GM13976 (cell line): ENCODE data around the gene PEX12.
"Not testable (repeated sequence)": the region's sequence is repeated elsewhere in the genome, so short reads cannot be mapped to it uniquely, and the experiment has no call there.

Source experiments
- DNase-seq: peaks from one replicate; pipeline ENCODE4 v3.0.0; 2012; ENCODE audit warnings: low spot score
- CTCF ChIP-seq: IDR thresholded peaks from 2 replicates; pipeline ENCODE4 v1.5.1; 2012; ENCODE audit warnings: borderline replicate concordance, mild to moderate bottlenecking; ENCODE audit not compliant: insufficient read depth; ENCODE audit errors: extremely low read depth, missing control alignments, control extremely low read depth
- in situ Hi-C: fragments of 300-500 bp; cut with MboI; formaldehyde crosslinking; loops from one replicate; pipeline ENCODE4 v1.12.0; 2022; ENCODE audit warnings: low sequenced_read_pairs, mixed read lengths, inconsistent platforms; ENCODE audit not compliant: unreplicated experiment

PEX12 gene

GRCh38 chr17:35584061-35584460 is 5.7 kb upstream of the PEX12 start:
- DNase-seq, result no peak
- in situ Hi-C loops, result no loop called here
- no peak for TF ChIP-seq CTCF

DNA sequence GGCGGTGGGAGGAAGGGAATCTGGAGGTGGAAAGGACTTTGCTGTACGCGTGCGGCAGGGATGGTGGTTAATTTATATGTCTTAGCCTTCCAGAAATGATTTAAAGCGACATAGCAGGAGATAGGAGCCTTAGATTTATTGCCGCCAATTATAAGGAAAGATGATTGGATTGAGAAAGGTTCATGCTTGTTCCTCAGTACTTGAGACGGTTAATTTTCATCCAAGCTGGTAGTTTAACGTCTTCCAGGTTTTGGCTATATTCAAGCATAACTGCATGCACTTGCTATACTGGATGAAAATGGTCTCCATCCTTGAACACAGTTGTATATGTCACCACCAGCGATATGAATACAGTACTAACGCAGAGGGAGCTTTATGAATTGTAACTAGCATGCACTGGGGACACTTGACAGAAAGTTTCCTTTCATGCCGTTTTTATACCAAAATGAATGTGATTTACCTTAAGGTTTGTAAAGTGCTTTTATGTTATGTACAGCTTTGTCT is 610 bp upstream of the PEX12 start:
- no peak for TF ChIP-seq CTCF
- peak; percentile 25 for DNase-seq
- in situ Hi-C loops, result no loop called here

DNA sequence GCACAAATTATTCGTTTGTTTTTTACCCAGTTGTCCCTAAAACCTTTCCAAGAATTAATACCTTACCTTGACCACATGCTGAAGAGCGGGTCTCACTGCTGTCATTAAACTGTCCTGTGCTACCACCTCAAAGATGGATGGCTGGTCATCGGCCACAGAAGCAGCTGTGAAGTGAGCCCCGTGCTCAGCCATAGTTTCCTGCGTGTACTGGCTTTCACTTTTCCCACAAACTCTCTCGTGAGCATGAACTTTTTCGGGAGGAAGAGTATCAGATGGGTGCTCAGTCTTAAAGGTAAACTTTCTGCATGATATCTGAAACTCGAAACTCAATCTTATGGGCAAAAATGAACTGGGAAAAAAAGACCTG is 558 bp downstream of the PEX12 start:
- peak; percentile 18 for DNase-seq
- TF ChIP-seq CTCF, result no peak
- in situ Hi-C loops, result no loop called here

DNA sequence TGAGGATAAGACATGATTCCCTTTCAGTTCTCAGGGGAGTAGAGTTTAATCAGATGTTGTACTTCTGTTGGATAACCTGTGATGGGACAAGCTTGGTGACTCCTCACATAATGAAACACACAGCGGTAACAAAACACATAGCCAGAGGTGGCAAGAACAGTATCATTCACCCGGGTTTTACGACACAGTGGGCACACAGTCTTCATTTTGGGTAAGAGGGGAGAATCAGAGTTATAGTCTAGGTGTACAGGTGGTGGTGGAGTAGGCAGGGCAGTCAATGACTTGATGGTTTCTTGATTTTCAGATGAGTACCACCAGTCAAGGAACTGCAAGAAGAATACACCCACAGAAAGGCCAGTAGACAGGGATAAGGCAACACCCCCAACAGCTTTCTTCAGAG is 2.6 kb downstream of the PEX12 start:
- in situ Hi-C loops, result no loop called here

DNA sequence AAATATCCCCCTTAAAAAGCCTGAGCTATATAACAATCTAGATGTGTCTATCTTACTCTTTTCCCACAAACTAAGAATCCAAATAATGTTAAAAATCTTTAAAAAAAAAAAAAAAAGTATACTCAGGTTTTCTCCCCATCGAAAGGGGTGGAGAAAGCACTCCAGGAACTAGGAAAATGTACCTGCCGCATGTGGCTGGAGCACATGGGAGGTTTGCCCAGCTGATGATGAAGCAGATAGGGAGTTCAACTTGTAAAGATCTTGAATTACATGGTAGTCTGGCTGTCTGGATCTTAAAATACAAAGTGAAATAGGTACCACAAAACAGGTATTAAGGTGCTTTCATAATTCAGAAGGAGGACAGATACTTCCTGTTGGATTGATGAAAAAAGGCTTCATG is 9.0 kb downstream of the PEX12 start:
- no peak for TF ChIP-seq CTCF
- no peak for DNase-seq
- in situ Hi-C loops, result no loop called here

More for the DNA sequence above, 2.6 kb downstream of the PEX12 start:
- no peak for TF ChIP-seq CTCF
- no peak for DNase-seq

GRCh38 chr17:35568561-35568960 is 9.8 kb downstream of the PEX12 start:
- peak; percentile 22 for DNase-seq
- in situ Hi-C loops, result no loop called here
- no peak for TF ChIP-seq CTCF

DNA sequence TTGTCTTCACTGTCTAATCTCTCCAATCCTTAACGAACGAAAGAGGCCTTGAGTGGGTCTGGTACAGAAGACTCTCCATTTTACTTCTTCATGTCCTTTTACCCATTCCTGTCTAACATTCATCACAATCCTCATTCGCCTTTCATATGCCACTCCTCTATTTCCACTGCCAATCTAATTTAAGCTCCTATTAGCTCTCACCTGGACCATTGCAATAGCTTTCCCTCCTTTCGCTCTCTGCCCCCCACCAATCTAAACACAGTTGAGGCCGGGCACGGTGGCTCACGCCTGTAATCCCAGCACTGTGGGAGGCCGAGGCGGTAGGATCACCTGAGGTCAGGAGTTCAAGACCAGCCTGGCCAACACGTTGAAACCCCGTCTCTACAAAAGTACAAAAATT is 11.4 kb downstream of the PEX12 start:
- in situ Hi-C loops, result no loop called here
- TF ChIP-seq CTCF, result no peak
- no peak for DNase-seq

- in situ Hi-C loops, result not testable (repeated sequence)
Observed at GRCh38 chr17:35563181-35563580, 15.2 kb downstream of the PEX12 start.

More at GRCh38 chr17:35563181-35563580, 15.2 kb downstream of the PEX12 start:
- not testable (repeated sequence) for DNase-seq
